Type B pancreatic cell (in vitro differentiated cells): ENCODE data around the gene RGS13. TPM values are rescaled to one million over a fixed set of nuclear protein-coding genes. Genes with fewer than 3 reads are reported as not detected.
"Not testable (repeated sequence)": the region's sequence is repeated elsewhere in the genome, so short reads cannot be mapped to it uniquely, and the experiment has no call there.

Experiments used
- DNase-seq: peaks from one replicate; pipeline ENCODE4 v3.0.0; 2021; ENCODE audit warnings: mixed read lengths; ENCODE audit not compliant: unreplicated experiment; ENCODE audit errors: extremely low spot score
- H3K27ac Mint-ChIP-seq: 2 replicates; pipeline ENCODE4 v1.8.0; 2021; ENCODE audit warnings: mild to moderate bottlenecking, mixed read lengths
- H3K27me3 Mint-ChIP-seq: 2 replicates; pipeline ENCODE4 v1.8.0; 2021; ENCODE audit warnings: mixed read lengths
- H3K36me3 Mint-ChIP-seq: 2 replicates; pipeline ENCODE4 v1.8.0; 2021; ENCODE audit warnings: mixed read lengths
- H3K4me1 Mint-ChIP-seq: one replicate; pipeline ENCODE4 v1.8.0; 2021; ENCODE audit warnings: mixed read lengths; ENCODE audit not compliant: unreplicated experiment
- H3K4me3 Mint-ChIP-seq: 2 replicates; pipeline ENCODE4 v1.8.0; 2021; ENCODE audit warnings: mild to moderate bottlenecking, mixed read lengths
- H3K9me3 Mint-ChIP-seq: 2 replicates; pipeline ENCODE4 v1.8.0; 2021; ENCODE audit warnings: mixed read lengths
- CTCF ChIP-seq: fragments of 200-600 bp; sonication (generic); conservative IDR thresholded peaks from 2 replicates; pipeline ENCODE4 v1.5.0; 2021; ENCODE audit warnings: antibody characterized with exemption, mild to moderate bottlenecking
- total RNA-seq: library from RNA; stranded (reverse); gene quantifications from 2 replicates; pipeline ENCODE4 v1.2.1, GENCODE V29; 2021; ENCODE audit warnings: low replicate concordance

Gene RGS13
- total RNA-seq, 1 donor from 2014 or later, result 0.19 TPM

DNA sequence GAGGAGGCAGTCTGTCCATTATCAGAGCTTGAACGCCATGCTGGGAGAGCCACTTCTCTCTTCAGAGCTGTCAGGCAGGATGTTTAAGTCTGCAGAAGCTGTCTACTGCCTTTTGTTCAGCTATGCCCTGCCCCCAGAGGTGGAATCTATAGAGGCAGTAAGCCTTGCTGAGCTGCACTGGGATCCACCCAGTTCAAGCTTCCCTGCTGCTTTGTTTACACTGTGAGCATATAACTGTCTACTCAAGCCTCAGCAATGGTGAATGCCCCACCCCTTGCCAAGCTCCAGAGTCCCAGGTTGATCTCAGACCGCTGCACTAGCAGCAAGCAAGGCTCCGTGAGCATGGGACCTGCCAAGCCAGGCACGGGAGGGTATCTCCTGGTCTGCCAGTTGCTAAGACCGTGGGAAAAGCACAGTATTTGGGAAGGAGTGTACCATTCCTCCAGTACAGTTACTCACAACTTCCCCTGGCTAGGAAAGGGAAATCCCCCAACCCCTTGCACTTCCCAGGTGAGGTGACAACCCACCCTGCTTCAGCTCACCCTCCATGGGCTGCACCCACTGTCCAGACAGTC, 32.5 kb downstream of the RGS13 start:
- Mint-ChIP-seq H3K9me3 (no peaks in the 10 kb centered on the region), H3K36me3 (no peaks in the 10 kb centered on the region), H3K27ac (no peak overlapping the region), H3K4me1 (no peaks in the 10 kb centered on the region), H3K27me3 (no peaks in the 10 kb centered on the region), H3K4me3 (no peak overlapping the region)
- TF ChIP-seq CTCF, result no peak
- DNase-seq, result no peak

DNA sequence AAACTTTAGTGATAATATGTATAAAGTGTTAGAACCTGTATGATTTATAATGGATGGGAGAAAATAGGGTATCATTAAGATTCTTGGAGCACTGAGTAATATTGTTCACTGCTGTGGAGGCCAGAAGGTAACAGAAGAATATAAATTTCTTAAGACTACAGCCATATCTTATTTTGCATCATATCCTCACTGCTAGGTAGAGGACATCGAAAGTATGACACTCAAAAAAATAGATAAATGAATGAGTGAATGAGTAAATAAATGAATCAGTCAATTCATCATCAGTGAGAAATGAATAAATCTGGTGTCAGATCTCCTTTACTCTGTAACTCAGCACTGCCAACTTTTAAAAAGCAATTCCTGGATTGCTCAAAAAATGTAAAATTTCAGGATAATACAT, 33.2 kb downstream of the RGS13 start:
- H3K4me1 Mint-ChIP-seq, result no peaks in the 10 kb centered on the region
- DNase-seq, result no peak
- H3K9me3 Mint-ChIP-seq, result no peaks in the 10 kb centered on the region
- TF ChIP-seq CTCF, result no peak
- H3K27me3 Mint-ChIP-seq, result no peaks in the 10 kb centered on the region
- H3K36me3 Mint-ChIP-seq, result no peaks in the 10 kb centered on the region
- H3K27ac Mint-ChIP-seq, result no peak overlapping the region
- H3K4me3 Mint-ChIP-seq, result no peak overlapping the region

GRCh38 chr1:192675716-192676115, 39.8 kb downstream of the RGS13 start:
- no peaks in the 10 kb centered on the region for H3K27me3 Mint-ChIP-seq
- H3K36me3 Mint-ChIP-seq, result no peaks in the 10 kb centered on the region

DNA sequence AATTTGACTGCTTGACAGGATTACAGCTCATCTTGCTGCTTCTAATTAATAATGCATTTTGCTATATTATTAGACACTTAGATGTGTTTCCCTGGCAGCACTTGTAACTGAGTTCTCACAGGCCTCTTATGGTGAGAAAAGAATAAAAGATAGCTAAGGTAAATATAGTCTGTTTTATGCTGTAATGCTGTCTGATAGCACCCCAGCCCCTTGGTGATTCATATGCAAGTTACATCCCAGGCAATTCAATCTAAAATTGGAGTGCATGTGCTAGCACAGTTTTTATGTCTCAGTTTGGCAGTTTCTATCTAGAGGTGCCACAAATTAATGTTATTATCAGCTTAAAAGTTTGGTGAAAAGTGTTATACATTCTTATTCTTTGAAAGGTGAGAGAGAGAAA, 42.2 kb downstream of the RGS13 start:
- Mint-ChIP-seq H3K27ac (no peak overlapping the region), H3K9me3 (no peaks in the 10 kb centered on the region), H3K27me3 (no peaks in the 10 kb centered on the region), H3K4me3 (no peak overlapping the region), H3K36me3 (no peaks in the 10 kb centered on the region), H3K4me1 (no peaks in the 10 kb centered on the region)
- TF ChIP-seq CTCF, result no peak
- DNase-seq, result no peak

More at GRCh38 chr1:192675716-192676115, 39.8 kb downstream of the RGS13 start:
- TF ChIP-seq CTCF, result no peak
- no peak overlapping the region for H3K4me3 Mint-ChIP-seq
- no peak overlapping the region for H3K27ac Mint-ChIP-seq
- H3K9me3 Mint-ChIP-seq, result no peaks in the 10 kb centered on the region
- no peaks in the 10 kb centered on the region for H3K4me1 Mint-ChIP-seq
- DNase-seq, result no peak

DNA sequence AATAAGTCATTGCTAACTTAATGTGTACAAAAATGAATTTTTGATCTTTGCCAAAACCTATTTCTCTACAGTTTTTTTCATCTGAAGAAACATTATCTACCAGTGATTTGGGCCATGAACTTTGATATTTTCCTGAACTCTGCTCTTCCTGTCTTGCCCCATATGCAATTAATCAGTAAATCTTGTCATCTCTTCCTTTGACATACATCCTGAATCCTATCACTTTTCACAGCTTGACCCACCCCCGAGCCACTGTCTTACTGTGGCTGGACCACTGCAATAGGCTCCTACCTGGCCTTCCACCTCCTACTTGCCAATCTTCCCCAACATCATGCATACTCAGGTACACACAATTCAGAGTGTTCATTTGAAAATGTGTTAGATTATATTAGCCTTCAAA, 46.4 kb downstream of the RGS13 start:
- Mint-ChIP-seq H3K4me3 (no peak overlapping the region), H3K27ac (no peak overlapping the region), H3K4me1 (no peaks in the 10 kb centered on the region), H3K9me3 (peaks cover 5% of the 10 kb centered on the region), H3K36me3 (no peaks in the 10 kb centered on the region), H3K27me3 (peaks cover 2% of the 10 kb centered on the region)
- DNase-seq, result no peak
- no peak for TF ChIP-seq CTCF

GRCh38 chr1:192683081-192683480, 47.1 kb downstream of the RGS13 start:
- H3K27ac Mint-ChIP-seq, H3K27me3 Mint-ChIP-seq, H3K36me3 Mint-ChIP-seq, DNase-seq, H3K4me3 Mint-ChIP-seq, H3K4me1 Mint-ChIP-seq, H3K9me3 Mint-ChIP-seq: not testable (repeated sequence)
